H9 (cell line): Measurements from ENCODE around the gene RICTOR. TPM values are rescaled to one million over a fixed set of nuclear protein-coding genes. Genes with fewer than 3 reads are reported as not detected.

ENCODE experiments used
- DNase-seq: peaks from one replicate; pipeline ENCODE4 v3.0.0-alpha.2; 2017
- H2AFZ ChIP-seq: one replicate; pipeline ENCODE4 v1.6.1; 2013; ENCODE audit warnings: mild to moderate bottlenecking, low read length, control low read depth, moderate library complexity
- H2AK5ac ChIP-seq: 2 replicates; pipeline ENCODE4 v1.6.1; 2013; ENCODE audit warnings: low read length, control low read depth, mixed read lengths; ENCODE audit not compliant: insufficient read length
- H2BK120ac ChIP-seq: one replicate; pipeline ENCODE4 v1.6.1; 2013; ENCODE audit warnings: low read depth, mild to moderate bottlenecking, low read length, control low read depth, inconsistent platforms; ENCODE audit not compliant: poor library complexity, severe bottlenecking
- H2BK12ac ChIP-seq: 2 replicates; pipeline ENCODE4 v1.6.1; 2013; ENCODE audit warnings: low read length, control low read depth, mixed read lengths, low read depth; ENCODE audit not compliant: insufficient read length
- H2BK15ac ChIP-seq: 2 replicates; pipeline ENCODE4 v1.6.1; 2013; ENCODE audit warnings: low read depth, low read length, control low read depth
- H2BK20ac ChIP-seq: one replicate; pipeline ENCODE4 v1.6.1; 2013; ENCODE audit warnings: low read depth, mild to moderate bottlenecking, low read length, control low read depth, inconsistent platforms; ENCODE audit not compliant: poor library complexity, severe bottlenecking
- H2BK5ac ChIP-seq: 2 replicates; pipeline ENCODE4 v1.6.1; 2013; ENCODE audit warnings: low read length, control low read depth, mixed read lengths; ENCODE audit not compliant: insufficient read length
- H3K14ac ChIP-seq: 2 replicates; pipeline ENCODE4 v1.6.1; 2013; ENCODE audit warnings: low read length, control low read depth; ENCODE audit not compliant: insufficient read depth
- H3K18ac ChIP-seq: 2 replicates; pipeline ENCODE4 v1.6.1; 2013; ENCODE audit warnings: low read depth, mild to moderate bottlenecking, mixed read lengths, low read length, control low read depth; ENCODE audit not compliant: insufficient read length
- H3K23ac ChIP-seq: 2 replicates; pipeline ENCODE4 v1.6.1; 2013; ENCODE audit warnings: low read length, control low read depth, mixed read lengths, low read depth; ENCODE audit not compliant: insufficient read length
- H3K23me2 ChIP-seq: 2 replicates; pipeline ENCODE4 v1.6.1; 2013; ENCODE audit warnings: low read depth, mild to moderate bottlenecking, mixed read lengths, low read length, control low read depth; ENCODE audit not compliant: insufficient read length, poor library complexity, severe bottlenecking
- H3K27ac ChIP-seq: 2 replicates; pipeline ENCODE4 v1.5.1; 2013; ENCODE audit warnings: low read length, control low read depth, mixed read lengths, low read depth; ENCODE audit not compliant: insufficient read length
- H3K27me3 ChIP-seq: 2 replicates; pipeline ENCODE4 v1.6.1; 2013; ENCODE audit warnings: low read length, control low read depth, inconsistent platforms; ENCODE audit not compliant: insufficient read depth
- H3K4ac ChIP-seq: 2 replicates; pipeline ENCODE4 v1.6.1; 2013; ENCODE audit warnings: low read depth, mild to moderate bottlenecking, control low read depth, inconsistent platforms, low read length, moderate library complexity
- H3K4me1 ChIP-seq: 2 replicates; pipeline ENCODE4 v1.6.1; 2013; ENCODE audit warnings: low read length, control low read depth, inconsistent platforms; ENCODE audit not compliant: insufficient read depth
- H3K4me2 ChIP-seq: 2 replicates; pipeline ENCODE4 v1.6.1; 2013; ENCODE audit warnings: low read length, control low read depth, mixed read lengths; ENCODE audit not compliant: insufficient read length, insufficient read depth
- H3K56ac ChIP-seq: 2 replicates; pipeline ENCODE4 v1.6.1; 2013; ENCODE audit warnings: low read depth, mild to moderate bottlenecking, mixed read lengths, low read length, control low read depth; ENCODE audit not compliant: insufficient read length
- H3K79me1 ChIP-seq: 2 replicates; pipeline ENCODE4 v1.6.1; 2013; ENCODE audit warnings: low read depth, mild to moderate bottlenecking, moderate library complexity, low read length, control low read depth, inconsistent platforms; ENCODE audit not compliant: insufficient read depth, poor library complexity, severe bottlenecking
- H3K79me2 ChIP-seq: 2 replicates; pipeline ENCODE4 v1.6.1; 2013; ENCODE audit warnings: low read length, control low read depth, inconsistent platforms; ENCODE audit not compliant: insufficient read depth
- H3K9ac ChIP-seq: 2 replicates; pipeline ENCODE4 v1.6.1; 2013; ENCODE audit warnings: low read length, control low read depth, mixed read lengths; ENCODE audit not compliant: insufficient read length; ENCODE audit errors: extremely low read depth
- H3K9me3 ChIP-seq: one replicate; pipeline ENCODE4 v1.6.1; 2013; ENCODE audit warnings: low read depth, low read length, inconsistent platforms; ENCODE audit not compliant: control insufficient read depth
- H3T11ph ChIP-seq: one replicate; pipeline ENCODE4 v1.6.1; 2013; ENCODE audit warnings: mild to moderate bottlenecking, low read length, control low read depth, inconsistent platforms
- H4K20me1 ChIP-seq: one replicate; pipeline ENCODE4 v1.6.1; 2013; ENCODE audit not compliant: control insufficient read depth, insufficient read length, insufficient read depth
- H4K5ac ChIP-seq: 2 replicates; pipeline ENCODE4 v1.6.1; 2013; ENCODE audit warnings: low read depth, mild to moderate bottlenecking, mixed read lengths, low read length, control low read depth; ENCODE audit not compliant: insufficient read length
- H4K8ac ChIP-seq: replicated peaks from 2 replicates; pipeline ENCODE4 v1.6.1; 2013; ENCODE audit warnings: low read length, control low read depth, mixed read lengths, low read depth; ENCODE audit not compliant: insufficient read length
- H4K91ac ChIP-seq: 2 replicates; pipeline ENCODE4 v1.6.1; 2013; ENCODE audit warnings: low read depth, mild to moderate bottlenecking, moderate library complexity, mixed read lengths, low read length, control low read depth; ENCODE audit not compliant: insufficient read length
- H3K27ac Mint-ChIP-seq, 3 experiments: 2 replicates in 2 of 3; 3 replicates in 1 of 3; pipeline ENCODE4 v1.8.0; 2020 to 2021; ENCODE audit warnings: mixed read lengths in 3 of 3, mild to moderate bottlenecking in 1 of 3, moderate library complexity in 1 of 3
- H3K27me3 Mint-ChIP-seq: 2 replicates; pipeline ENCODE4 v1.8.0; 2021; ENCODE audit warnings: low read depth, mild to moderate bottlenecking, moderate library complexity, mixed read lengths
- H3K36me3 Mint-ChIP-seq, 3 experiments: 2 replicates in 2 of 3; 3 replicates in 1 of 3; pipeline ENCODE4 v1.8.0; 2020 to 2021; ENCODE audit warnings: low read depth in 3 of 3, mixed read lengths in 3 of 3; ENCODE audit not compliant: insufficient read depth in 1 of 3
- H3K4me1 Mint-ChIP-seq, 2 experiments: 2 replicates each; pipeline ENCODE4 v1.8.0; 2020; ENCODE audit warnings: mixed read lengths in 2 of 2
- H3K4me3 Mint-ChIP-seq, 2 experiments: 2 replicates in 1 of 2; 3 replicates in 1 of 2; pipeline ENCODE4 v1.8.0; 2020 to 2021; ENCODE audit warnings: mild to moderate bottlenecking in 2 of 2, mixed read lengths in 2 of 2, moderate library complexity in 1 of 2
- H3K9me3 Mint-ChIP-seq, 2 experiments: 2 replicates in 1 of 2; 3 replicates in 1 of 2; pipeline ENCODE4 v1.8.0; 2020; ENCODE audit warnings: mild to moderate bottlenecking in 2 of 2, mixed read lengths in 2 of 2, moderate library complexity in 1 of 2
- CTCF ChIP-seq: fragments of 200-600 bp; sonication (generic); conservative IDR thresholded peaks from 3 replicates; pipeline ENCODE4 v1.8.0; 2021; ENCODE audit warnings: antibody characterized with exemption, mild to moderate bottlenecking
- WGBS: extraction: QIAGEN DNeasy Blood & Tissue Kit; methylation state at CpG from one replicate; pipeline ENCODE4 v1.1.7; 2013; ENCODE audit warnings: missing lambda C conversion rate, low lambda C conversion rate, mixed read lengths; ENCODE audit not compliant: insufficient read length; ENCODE audit errors: extremely low coverage; 5-methylcytosine and 5-hydroxymethylcytosine counted together
- total RNA-seq: library from RNA; stranded (reverse); gene quantifications from 2 replicates; pipeline ENCODE4 v1.2.1, GENCODE V29; 2021

Gene RICTOR
- total RNA-seq, 1 experiment from 2014 or later, result 20.9 TPM

- H3K4me1 ChIP-seq, result peaks cover 3% of the 10 kb centered on the region; the same call in 1 of the 2 replicates
Observed at GRCh38 chr5:39064450-39064849, 9.7 kb downstream of the RICTOR start.

More at GRCh38 chr5:39064450-39064849, 9.7 kb downstream of the RICTOR start:
- Histone ChIP-seq H4K91ac (no peak overlapping the region), H3K79me2 (peaks cover 2% of the 10 kb centered on the region; the same call in 1 of the 2 replicates), H4K20me1 (no peaks in the 10 kb centered on the region), H2BK15ac (no peak overlapping the region), H3K27me3 (no peaks in the 10 kb centered on the region), H2AK5ac (no peak overlapping the region), H3K18ac (no peak overlapping the region), H2BK5ac (no peak overlapping the region), H3K79me1 (no peaks in the 10 kb centered on the region), H2AFZ (no peak overlapping the region), H2BK20ac (no peak overlapping the region), H3K23ac (no peak overlapping the region), H3K4ac (no peak overlapping the region), H3T11ph (no peak overlapping the region), H3K27ac (no peak overlapping the region), H2BK12ac (no peak overlapping the region), H3K9me3 (peaks cover 16% of the 10 kb centered on the region), H4K8ac (no peak overlapping the region), H3K4me2 (no peak overlapping the region), H3K23me2 (no peaks in the 10 kb centered on the region), H4K5ac (no peak overlapping the region), H3K56ac (no peak overlapping the region), H3K14ac (no peak overlapping the region), H2BK120ac (no peak overlapping the region), H3K9ac (no peak overlapping the region)
- peaks cover 23 to 28% (median 28%) of the 10 kb centered on the region in 3 experiments for H3K36me3 Mint-ChIP-seq
- peaks cover 23 to 31% of the 10 kb centered on the region in 2 experiments for H3K4me1 Mint-ChIP-seq
- no peak for DNase-seq
- TF ChIP-seq CTCF, result no peak
- no peak overlapping the region; a peak in 1 of 5 replicates for H3K4me3 Mint-ChIP-seq
- H3K27ac Mint-ChIP-seq, result peak overlapping the region in 1 of 3 experiments; percentile 70; a peak in 1 of 7 replicates
- peaks cover 15 to 24% of the 10 kb centered on the region in 2 experiments for H3K9me3 Mint-ChIP-seq
- H3K27me3 Mint-ChIP-seq, result no peaks in the 10 kb centered on the region
- no CpG with 5 or more reads among the region's 3 CpGs for WGBS
